ENCODE data around the gene OPTN. TPM values are rescaled to one million over a fixed set of nuclear protein-coding genes. Genes with fewer than 3 reads are reported as not detected.
A peak's percentile ranks its signal among the peaks of the same experiment; 100 is the strongest.
"Not testable (repeated sequence)": the region's sequence is repeated elsewhere in the genome, so short reads cannot be mapped to it uniquely, and the experiment has no call there.

OPTN gene
- total RNA-seq = 10 to 100 TPM; 35.3 to 60.1 (median 52.2) TPM

DNA sequence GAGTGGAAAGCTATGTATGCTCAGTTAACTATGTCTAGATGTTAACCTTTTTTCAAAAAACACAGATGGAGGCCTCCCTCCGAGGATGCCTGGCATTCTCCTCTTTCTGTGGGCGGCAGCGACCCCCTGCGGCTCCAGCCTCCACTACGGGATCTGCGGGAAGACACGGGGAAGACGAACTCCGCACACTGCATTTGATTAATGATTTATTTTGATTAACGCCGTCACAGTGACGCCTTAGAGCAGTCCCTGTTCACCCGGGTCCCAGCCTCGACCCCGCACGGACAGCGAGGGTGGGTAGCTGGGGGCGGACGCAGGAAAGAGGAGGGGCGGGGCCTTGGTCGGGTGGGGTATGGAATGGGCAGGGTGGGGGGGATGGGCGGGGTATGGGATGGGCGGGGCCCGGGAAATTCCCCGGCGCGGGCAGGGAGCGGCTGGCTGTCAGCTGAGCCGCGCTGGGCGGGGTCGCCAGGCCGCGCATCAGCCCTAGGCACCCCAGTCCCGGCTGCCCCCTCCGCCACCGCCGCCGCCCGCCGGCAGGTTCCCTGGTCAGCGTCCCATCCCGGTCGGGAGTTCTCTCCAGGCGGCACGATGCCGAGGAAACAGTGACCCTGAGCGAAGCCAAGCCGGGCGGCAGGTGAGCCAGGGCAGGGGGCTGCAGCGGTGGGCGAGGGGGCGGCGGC lies at the start of gene OPTN:
OPTN (plus strand) TSS at position 498 of the 683 bp plus-strand sequence. CDS start 8,960 bp downstream, outside the sequence.
- Histone ChIP-seq H3K27me3 (no peaks in the 10 kb centered on the region), H3K36me3 (no peaks in the 10 kb centered on the region), H3K4me3 (peak within 1 kb of the TSS; percentile 80 to 99 (median 87)), H3K4me1 (peaks cover 4 to 29% (median 23%) of the 10 kb centered on the region in 4 donors), H3K9me3 (no peaks in the 10 kb centered on the region), H3K27ac (peak within 1 kb of the TSS; percentile 92 to 97 (median 96))
- TF ChIP-seq, protein P1, sequence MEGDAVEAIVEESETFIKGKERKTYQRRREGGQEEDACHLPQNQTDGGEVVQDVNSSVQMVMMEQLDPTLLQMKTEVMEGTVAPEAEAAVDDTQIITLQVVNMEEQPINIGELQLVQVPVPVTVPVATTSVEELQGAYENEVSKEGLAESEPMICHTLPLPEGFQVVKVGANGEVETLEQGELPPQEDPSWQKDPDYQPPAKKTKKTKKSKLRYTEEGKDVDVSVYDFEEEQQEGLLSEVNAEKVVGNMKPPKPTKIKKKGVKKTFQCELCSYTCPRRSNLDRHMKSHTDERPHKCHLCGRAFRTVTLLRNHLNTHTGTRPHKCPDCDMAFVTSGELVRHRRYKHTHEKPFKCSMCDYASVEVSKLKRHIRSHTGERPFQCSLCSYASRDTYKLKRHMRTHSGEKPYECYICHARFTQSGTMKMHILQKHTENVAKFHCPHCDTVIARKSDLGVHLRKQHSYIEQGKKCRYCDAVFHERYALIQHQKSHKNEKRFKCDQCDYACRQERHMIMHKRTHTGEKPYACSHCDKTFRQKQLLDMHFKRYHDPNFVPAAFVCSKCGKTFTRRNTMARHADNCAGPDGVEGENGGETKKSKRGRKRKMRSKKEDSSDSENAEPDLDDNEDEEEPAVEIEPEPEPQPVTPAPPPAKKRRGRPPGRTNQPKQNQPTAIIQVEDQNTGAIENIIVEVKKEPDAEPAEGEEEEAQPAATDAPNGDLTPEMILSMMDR (IDR thresholded peaks at IDR 0.05) = peak in 5 of 6 experiments; percentile 51 to 76 (median 59)
- TF ChIP-seq EP300 (IDR thresholded peaks at IDR 0.05) = no peak
- peak; percentile 75 to 90 for TF ChIP-seq POLR2AphosphoS5 (IDR thresholded peaks at IDR 0.05)
- peak in 3 of 4 donors; percentile 34 to 73 (median 54) for TF ChIP-seq POLR2A (IDR thresholded peaks at IDR 0.05)
- WGBS, 2 donors = 0 to 1% methylated on average over 1 to 18 of the region's 54 CpGs
- DNase-seq (peak; percentile 79 to 94), ATAC-seq (ENCODE audit: low FRiP score in 2 of 2) (peak; percentile 87 to 91)

DNA sequence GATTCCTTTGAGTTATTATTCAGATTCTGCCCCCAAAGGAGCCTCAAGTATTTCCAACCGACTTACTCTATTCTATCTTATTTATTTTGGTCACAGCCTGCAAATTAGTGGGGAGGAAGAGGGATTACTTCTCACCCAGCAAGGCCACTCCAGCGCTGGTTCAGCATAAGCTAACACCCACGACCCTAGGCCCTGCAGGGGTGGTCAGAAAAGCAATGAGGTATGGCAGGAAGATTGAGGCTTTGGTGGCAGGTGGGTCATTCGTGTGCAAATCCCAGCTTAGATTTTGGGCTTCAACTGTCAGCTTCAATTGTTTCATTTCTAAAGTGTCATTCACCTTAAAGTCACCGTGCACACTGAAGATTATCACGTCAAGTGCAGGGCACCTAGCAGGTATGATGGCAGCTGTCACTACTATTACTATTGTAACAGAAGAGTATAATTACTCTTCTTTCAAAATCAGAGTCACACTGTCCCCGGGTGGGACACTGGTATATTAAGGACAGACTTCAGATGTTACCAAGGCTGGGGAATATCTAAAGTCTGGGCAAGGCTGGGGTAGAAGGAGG lies 48.8 kb upstream of the OPTN start:
- Histone ChIP-seq H3K27ac (no peak overlapping the region), H3K36me3 (no peaks in the 10 kb centered on the region), H3K27me3 (no peaks in the 10 kb centered on the region), H3K4me1 (no peaks in the 10 kb centered on the region), H3K9me3 (no peaks in the 10 kb centered on the region), H3K4me3 (no peak overlapping the region)
- no peak for ATAC-seq (ENCODE audit: low FRiP score in 2 of 2)
- TF ChIP-seq POLR2AphosphoS5 (IDR thresholded peaks at IDR 0.05) (no peak), EP300 (IDR thresholded peaks at IDR 0.05) (no peak), POLR2A (IDR thresholded peaks at IDR 0.05) (no peak)
- TF ChIP-seq, protein P1 (IDR thresholded peaks at IDR 0.05) = no peak
- 54 to 55% methylated on average over 7 of the region's 7 CpGs for WGBS, 2 donors
- DNase-seq = no peak

DNA sequence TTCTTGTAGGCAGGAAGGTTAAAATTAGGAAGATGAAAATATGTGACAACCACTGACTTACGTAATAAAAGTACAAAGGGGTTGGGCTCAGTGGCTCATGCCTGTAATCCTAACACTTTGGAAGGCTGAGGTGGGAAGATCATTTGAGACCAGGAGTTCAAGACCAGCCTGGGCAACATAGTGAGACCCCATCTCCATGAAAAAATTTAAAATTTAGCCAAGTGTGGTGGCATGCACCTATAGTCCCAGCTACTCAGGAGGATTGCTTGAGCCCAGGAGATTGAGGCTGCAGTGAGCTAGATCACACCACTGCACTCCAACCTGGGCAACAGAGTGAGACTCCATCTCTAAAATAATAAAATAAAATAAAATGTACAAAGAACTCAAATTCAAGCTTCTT lies 46.8 kb upstream of the OPTN start:
- not testable (repeated sequence) for ATAC-seq (ENCODE audit: low FRiP score in 2 of 2); H3K9me3 ChIP-seq

DNA sequence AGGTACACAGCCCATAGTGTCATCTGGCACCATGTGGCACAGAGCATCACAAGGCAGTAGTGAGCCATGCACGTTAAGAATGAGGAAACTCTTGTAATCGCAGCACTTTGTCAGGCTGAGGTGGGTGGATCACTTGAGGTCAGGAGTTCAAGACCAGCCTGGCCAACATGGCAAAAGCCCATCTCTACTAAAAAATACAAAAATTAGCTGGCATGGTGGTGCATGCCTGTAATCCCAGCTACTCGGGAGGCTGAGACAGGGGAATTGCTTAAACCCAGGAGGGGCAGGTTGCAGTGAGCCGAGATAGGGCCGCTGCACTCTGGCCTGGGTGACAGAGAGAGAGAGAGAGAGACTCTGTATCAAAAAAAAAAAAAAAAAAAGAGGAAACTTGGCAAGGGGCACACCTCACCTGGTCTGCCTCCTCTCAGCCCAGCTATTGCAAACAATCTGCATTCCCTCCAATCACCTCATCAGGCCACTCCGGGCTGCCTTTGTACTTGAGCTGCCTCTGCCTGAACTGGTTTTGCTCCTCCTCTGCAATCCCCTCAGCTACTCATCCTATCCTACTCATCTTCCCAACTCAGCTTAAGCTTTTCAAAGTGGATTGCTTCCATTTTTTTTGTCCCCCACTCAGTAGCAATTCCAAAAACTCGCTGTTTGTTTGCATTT lies 46.0 kb upstream of the OPTN start:
- Histone ChIP-seq H3K4me3 (no peak overlapping the region), H3K27me3 (no peaks in the 10 kb centered on the region), H3K36me3 (no peaks in the 10 kb centered on the region), H3K4me1 (no peaks in the 10 kb centered on the region), H3K27ac (no peak overlapping the region), H3K9me3 (no peaks in the 10 kb centered on the region)
- peak in 1 of 2 donors; percentile 67 for ATAC-seq (ENCODE audit: low FRiP score in 2 of 2)
- no peak for TF ChIP-seq POLR2A (IDR thresholded peaks at IDR 0.05)
- TF ChIP-seq POLR2AphosphoS5 (IDR thresholded peaks at IDR 0.05) = no peak
- TF ChIP-seq, protein P1 (IDR thresholded peaks at IDR 0.05) = no peak
- no peak for TF ChIP-seq EP300 (IDR thresholded peaks at IDR 0.05)
- no peak for DNase-seq
- 57 to 74% methylated on average over 7 of the region's 7 CpGs for WGBS, 2 donors

More for the DNA sequence above, 46.8 kb upstream of the OPTN start:
- not testable (repeated sequence) for H3K4me3 ChIP-seq, H3K36me3 ChIP-seq, H3K4me1 ChIP-seq, H3K27me3 ChIP-seq, DNase-seq, H3K27ac ChIP-seq
- 58 to 76% methylated on average over 1 of the region's 1 CpG for WGBS, 2 donors

DNA sequence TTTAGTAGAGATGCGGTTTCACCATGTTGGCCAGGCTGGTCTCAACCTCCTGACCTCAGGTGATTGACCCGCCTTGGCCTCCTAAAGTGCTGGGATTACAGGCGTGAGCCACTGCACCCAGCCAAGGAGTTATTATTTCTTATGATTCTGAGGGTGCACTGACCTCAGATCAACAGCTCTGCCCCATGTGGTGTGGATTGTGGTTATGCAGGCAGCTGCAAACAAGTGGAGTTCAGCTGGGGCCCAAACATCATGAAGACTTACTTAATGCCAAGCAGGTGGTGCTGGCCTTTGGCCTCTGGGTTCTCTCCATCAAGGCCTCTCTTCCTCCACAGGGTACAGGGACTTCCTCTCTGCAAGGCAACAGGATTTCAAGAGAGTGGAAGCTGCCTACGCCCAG lies 45.1 kb upstream of the OPTN start:
- Histone ChIP-seq H3K9me3 (no peaks in the 10 kb centered on the region), H3K27ac (no peak overlapping the region), H3K36me3 (no peaks in the 10 kb centered on the region), H3K4me1 (no peaks in the 10 kb centered on the region), H3K4me3 (no peak overlapping the region), H3K27me3 (no peaks in the 10 kb centered on the region)
- 76 to 79% methylated on average over 4 of the region's 4 CpGs for WGBS, 2 donors
- TF ChIP-seq EP300 (IDR thresholded peaks at IDR 0.05) (no peak), POLR2A (IDR thresholded peaks at IDR 0.05) (no peak), POLR2AphosphoS5 (IDR thresholded peaks at IDR 0.05) (no peak)
- TF ChIP-seq, protein P1 (IDR thresholded peaks at IDR 0.05) = no peak
- DNase-seq = no peak
- no peak for ATAC-seq (ENCODE audit: low FRiP score in 2 of 2)

Measured in upper lobe of left lung (tissue), 6 donors.